Muscle of arm (tissue), 14 donors: Measurements from ENCODE around the gene KLRF2. TPM values are rescaled to one million over a fixed set of nuclear protein-coding genes. Genes with fewer than 3 reads are reported as not detected.
A peak's percentile ranks its signal among the peaks of the same experiment; 100 is the strongest.
"Not testable (repeated sequence)": the region's sequence is repeated elsewhere in the genome, so short reads cannot be mapped to it uniquely, and the experiment has no call there.

ENCODE experiments used
- DNase-seq: peaks from one replicate; pipeline ENCODE4 v3.0.0-alpha.2; 2013
- long read RNA-seq, 11 donors: transcript quantifications; one replicate each; lab custom pipeline, GENCODE V29; 2026
- polyA plus RNA-seq, 12 donors: library from polyadenylated mRNA; unstranded; fragments of 120-200 nt; gene quantifications; one replicate each; pipeline ENCODE4 v1.2.1, GENCODE V29; 2013; ENCODE audit not compliant: insufficient read length in 12 of 12

Gene KLRF2, protein sequence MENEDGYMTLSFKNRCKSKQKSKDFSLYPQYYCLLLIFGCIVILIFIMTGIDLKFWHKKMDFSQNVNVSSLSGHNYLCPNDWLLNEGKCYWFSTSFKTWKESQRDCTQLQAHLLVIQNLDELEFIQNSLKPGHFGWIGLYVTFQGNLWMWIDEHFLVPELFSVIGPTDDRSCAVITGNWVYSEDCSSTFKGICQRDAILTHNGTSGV
- under 1 TPM in 2 of 12 donors, not detected in 10; 0.25 to 0.47 TPM for polyA plus RNA-seq
- long read RNA-seq, donor 1: 0 reads
- long read RNA-seq, donor 2: 0 reads
- long read RNA-seq, donor 3: 0 reads
- long read RNA-seq, donor 4: 0 reads
- long read RNA-seq, donor 5: 0 reads
- long read RNA-seq, donor 6: 0 reads
- long read RNA-seq, donor 7: 0 reads
- long read RNA-seq, donor 8: 0 reads
- long read RNA-seq, donor 9: 0 reads
- long read RNA-seq, donor 10: 0 reads
- long read RNA-seq, donor 11: 0 reads

DNA sequence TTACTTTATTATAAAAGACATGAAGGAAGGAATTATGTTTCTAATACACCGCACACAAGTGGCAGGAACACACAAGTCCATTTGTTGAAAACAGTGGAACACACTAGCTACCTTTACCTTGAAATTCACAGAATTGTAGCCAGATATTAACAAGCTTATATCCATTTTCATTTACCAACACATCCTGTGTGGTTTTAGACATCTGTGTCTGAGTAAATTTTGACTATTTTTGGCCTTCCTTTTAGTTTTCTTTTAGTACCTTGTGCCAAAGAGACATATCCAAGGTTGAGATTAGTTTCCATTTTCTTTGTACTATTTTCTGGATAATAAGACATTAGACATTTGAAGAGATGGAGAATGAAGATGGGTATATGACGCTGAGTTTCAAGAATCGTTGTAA is at the start of gene KLRF2:
TSS of gene KLRF2 (plus strand) at position 244 of the 400 bp plus-strand sequence. CDS start at position 351, 107 bp downstream.
- no peak for DNase-seq

DNA sequence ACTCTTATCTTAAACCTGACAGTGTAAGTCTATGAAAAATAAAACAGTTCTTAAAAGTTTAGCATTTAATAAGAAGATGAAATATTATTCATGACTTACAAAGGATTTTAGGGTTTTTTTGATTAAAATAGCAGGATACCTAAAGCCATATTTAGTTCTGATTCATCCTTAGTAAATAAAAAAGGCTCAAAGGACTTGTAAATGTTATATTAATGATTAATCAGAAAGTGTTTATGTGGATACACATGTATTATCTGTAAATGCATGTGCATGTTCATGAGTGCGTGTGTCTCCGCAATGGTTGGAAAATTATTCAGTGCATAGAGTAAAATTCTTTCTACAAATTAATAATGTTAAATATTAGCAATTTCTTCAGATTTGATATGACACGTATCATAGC is 49.6 kb upstream of the KLRF2 start:
- no peak for DNase-seq

DNA sequence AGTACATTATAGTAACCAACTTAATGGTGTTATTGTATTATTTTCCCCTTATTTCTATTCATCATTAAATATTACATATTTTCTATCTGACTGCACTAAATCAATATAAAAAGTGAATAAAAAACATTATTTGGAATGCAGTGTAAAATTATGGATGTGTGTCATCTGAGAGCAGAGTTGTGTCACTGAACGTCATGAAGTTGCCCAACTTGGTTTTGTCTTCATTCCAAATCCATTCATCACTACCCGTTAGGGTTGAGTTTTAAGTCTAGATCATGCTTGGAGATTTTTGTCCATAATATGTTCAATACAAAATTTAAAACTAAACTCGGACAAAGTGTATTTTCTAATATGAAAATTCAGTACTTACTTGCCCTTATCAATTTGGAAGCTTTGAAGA is 37.9 kb upstream of the KLRF2 start:
- no peak for DNase-seq

DNA sequence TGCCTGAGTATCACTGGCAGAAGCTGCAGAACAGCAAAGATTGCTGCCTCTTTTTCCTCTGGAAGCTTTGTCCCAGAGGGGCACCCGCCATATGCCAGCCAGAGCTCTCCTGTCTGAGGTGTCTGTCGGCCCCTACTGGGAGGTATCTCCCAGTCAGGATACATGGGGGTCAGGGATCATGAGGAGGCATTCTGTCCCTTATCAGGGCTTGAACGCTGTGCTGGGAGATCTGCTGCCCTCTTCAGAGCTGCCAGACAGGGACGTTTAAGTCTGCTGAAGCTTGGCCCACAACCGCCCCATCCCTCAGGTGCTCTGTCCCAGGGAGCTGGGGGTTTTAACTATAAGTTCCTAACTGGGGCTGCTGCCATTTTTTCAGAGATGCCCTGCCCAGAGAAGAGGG is 32.4 kb upstream of the KLRF2 start:
- DNase-seq: no peak

DNA sequence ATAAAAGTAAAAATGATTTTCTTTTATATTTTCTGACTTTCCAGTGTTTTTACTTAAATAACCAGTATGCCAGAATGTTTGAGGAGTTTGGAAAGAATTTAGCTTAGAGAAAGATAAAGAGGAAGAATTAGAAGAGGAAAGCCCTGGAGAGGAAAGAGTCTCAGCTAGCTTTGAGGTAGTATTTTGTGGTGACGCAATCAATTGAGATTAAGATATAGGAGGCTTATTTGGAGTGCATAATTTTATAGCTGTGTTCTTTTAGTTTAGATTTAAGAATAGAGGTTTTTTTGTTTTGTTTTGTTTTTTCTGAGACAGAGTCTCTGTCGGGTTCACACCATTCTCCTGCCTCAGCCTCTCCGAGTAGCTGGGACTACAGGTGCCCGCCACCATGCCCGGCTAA is 30.2 kb upstream of the KLRF2 start:
- no peak for DNase-seq

DNA sequence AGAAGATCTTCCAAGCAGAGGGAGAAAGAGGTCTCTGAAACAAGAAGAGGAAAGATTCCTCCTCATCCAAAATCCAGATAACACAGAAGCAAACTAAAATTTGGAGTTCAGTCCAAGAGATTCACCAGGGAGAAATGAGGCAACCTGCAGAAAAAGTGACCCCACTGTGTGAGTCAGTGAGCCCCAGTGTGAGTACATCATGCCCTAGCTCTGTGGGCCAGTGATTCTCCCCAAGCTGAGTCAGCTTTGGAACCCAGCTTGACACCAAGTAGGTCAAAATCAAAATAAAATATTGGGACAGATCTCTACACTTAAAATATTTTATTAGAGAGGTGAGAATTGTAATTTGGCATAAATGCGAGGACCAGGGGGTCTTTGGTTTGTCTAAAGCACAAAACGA is 29.4 kb upstream of the KLRF2 start:
- no peak for DNase-seq

DNA sequence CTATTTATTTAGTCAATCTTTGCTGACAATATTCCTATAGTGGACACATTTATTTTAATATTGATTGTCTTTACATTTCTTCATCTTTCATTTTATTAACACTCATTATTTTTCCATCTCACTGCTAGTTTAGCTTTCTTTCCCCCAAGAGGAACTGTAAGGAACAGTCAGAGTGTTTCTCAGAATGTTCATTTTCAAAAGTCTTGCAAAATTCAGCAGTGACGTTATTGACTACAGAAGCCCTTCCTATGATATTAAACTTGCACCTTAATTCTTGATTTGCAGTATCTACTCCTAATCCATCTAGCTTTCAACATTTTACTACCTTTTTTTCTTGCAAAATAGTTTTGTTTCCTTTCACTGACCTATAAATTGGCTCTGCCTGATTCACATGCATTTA is 25.1 kb upstream of the KLRF2 start:
- DNase-seq: no peak

DNA sequence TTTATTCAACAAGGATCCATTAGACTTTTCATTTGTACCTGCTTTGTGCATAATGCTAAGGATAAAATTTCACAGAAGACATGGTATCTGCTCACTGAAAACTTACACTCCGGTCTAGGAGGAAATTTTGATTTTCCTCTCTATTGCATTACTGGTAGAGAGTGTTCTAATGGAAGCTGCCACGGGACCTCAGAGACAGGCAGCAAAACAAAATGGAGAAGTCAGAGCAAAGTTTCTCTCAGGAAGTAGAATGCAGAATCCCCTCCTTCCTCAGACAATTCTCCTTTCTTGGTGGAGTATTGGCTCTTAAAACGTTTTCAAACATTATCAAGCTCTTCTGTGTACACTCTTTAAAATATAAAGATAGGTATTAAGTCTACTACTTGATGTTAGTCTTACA is 24.4 kb upstream of the KLRF2 start:
- no peak for DNase-seq

DNA sequence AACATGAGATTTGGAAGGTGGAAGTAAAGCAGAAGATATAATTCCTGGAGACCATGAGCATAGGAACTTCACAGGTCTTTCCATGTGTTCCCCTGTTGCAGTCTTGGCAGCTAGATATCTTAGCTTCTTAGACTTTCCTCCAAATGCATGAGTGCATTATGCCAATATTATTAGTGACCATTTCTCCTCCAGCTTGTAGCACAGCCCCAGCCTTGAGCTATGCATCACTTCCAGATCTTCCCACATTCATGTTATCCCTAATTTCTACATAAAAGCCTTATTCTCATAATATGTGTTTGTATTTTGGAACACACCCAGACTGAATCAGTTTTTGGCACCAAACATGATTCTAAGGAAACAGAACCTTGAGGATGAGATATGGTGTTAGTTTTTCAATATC is 23.2 kb upstream of the KLRF2 start:
- no peak for DNase-seq

DNA sequence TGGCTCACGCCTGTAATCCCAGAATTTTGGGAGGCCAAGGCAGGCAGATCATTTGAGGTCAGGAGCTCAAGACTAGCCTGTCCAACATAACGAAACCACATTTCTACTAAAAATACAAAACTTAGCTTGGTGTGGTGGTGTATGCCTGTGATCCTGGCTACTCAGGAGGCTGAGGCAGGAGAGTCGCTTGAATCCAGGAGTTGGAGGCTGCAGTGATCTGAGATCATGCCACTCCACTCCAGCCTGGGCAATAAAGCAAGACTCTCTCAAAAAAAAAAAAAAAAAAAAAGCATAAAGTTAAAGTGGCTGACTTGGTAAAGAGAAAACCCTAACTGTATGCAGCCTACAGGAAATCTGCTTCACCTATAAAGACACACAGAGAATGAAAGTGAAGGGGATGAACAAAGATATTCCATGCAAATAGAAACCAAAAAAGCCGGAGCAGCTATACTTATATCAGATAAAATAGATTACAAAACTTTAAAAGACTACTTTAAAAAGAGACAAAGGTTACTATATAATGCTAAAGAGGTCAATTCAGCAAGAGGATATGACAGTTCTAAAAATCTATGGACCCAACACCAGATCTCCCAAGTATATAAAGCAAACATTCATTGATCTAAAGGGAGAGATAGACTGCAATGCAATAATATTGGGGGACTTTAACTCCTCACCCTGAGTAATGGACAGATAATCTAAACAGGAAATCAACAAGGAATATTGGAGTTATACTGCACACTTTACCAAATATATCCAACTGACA is 16.2 kb upstream of the KLRF2 start:
- no peak for DNase-seq

DNA sequence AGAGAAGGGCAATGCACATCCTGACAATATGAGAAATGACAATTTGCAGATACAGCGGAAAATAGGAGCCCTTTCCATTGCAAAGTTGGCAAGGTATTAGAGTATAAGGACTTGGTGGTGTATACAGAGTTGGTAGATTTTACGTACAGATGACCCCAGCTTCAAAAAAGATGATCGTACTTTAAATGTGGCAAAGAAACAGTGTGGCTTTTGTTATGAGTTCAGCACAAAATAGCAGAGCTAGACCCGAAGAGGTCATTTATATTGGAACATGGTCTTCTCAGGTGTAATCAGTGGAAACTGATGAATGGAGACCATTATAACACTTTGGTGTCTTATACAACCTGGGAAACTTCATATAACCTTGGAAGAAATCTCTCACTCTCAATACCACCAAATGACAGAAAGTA is 14.4 kb upstream of the KLRF2 start:
- no peak for DNase-seq

DNA sequence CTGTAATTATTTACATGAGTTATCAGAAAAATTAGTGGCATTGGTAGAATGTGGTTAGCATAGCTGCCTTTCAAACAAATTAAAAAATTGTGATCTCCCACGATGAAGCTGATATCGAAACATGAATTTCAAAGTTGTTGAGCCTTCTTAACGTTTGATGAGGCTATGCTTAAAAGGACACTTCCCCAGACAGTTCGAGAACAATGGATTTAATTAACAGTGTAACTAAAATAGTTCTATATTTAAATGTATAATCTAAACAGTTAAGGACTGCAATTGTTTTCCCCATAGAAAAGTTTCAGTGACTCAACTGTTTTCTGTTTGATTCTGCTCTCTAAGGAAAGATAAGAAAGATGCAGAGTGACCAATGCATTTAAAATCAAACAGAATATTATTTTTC is 13.8 kb upstream of the KLRF2 start:
- no peak for DNase-seq

DNA sequence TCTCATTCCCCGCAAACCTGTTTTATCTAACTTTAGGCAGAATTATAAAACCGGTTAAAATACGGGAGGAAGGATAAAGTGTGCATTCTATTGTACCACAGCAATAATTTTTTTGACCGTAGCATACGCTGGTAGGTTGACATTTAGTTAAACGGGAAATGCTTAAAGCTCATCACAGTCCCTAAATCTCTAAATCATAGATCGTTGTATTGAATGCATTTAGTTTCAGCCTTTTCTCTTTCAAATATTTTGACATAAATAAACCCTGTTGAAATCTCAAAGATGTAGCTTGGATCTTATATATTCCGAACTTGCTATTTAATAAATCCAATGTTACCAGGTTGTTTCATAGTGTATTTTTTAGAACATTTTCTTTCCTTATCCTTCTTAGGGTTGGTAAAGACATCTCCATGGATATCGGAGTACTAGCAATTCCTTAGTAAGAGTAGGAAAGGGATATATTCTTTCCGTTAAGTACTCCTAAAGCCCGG is 12.9 kb upstream of the KLRF2 start:
- DNase-seq: no peak

DNA sequence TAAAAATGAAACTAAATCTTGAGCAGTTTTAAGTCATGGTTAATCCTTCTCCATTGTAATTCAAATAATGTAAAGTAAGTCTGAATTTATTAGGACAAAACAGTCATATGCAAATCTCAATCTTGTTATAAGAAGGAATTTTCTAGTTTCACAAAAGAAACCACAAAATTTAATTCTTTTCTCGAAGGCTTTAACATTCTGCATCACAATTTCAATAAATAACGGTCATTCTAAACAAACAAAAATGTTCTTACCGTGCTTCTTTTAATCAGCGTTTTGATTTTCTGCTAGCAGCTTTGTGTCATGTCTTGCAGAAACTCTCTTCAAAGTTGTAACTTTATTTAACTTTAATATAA is 12.4 kb upstream of the KLRF2 start:
- DNase-seq: no peak

DNA sequence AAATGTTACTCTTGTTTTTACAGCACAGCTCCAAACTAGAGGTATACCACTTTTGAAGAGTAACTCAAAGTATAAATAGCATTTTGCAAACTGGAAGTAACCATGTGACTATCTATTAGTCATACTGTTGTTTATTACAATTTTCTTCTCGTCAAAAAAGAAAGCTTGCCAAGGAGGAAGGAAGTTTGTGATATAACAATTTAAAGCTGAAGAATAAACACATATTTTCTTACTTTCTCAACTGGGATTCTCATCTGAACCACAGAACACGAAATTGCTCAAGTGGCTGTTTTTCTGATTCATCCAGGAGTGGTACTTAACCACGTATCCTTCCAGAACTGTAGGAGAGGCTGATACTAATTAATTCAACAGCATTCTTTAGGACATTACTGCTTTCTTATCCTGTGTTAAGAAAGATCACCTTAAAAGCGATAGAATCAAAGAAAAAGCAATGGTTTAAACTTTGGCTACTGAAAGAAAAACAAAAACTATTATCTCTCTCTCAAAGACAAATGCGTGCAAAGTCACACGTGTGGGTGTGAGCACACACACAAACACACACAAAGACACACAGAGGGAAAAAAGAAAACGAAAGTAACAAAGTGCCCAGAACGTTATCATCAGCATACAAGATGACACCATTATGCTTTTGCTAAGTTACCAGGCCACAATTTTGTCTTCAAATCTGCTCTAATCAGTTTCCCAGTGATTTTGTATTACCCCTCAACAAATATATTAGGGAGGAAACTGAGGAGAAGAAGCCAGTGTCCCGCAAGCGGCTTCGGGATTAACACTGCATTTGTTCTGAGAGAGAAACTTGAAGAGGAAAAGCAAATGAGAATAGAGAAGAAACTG is 11.8 kb upstream of the KLRF2 start, which contains the start of gene CLEC2B:
TSS of gene CLEC2B (minus strand) at position 48 of the 855 bp plus-strand sequence.
- peak; percentile 39 for DNase-seq

DNA sequence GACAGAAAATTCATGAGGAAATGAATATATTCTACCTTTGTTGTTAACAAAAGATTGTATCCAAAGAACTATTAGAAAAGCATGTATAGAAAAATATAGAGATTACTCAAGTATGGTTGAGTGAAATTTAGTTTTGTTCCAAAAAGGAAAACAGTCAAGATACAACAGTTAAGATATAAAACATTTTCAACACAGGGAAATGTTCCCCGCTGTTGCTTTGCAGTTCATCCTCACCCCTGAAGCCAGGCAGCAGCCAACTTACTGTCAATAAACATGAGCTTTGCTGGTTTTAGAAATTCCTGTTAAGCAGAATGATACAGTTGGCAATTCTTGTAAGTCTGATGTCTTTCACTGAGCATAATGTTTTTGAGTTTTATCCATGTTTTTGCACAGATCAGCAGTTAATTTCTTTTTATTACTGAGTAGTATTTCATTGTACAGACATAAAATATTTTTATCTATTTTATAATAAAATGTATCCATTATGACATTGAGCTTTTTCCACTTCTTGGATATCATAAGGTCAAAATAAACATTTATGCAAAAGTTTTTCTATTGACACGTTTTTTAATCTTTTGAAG is 10.9 kb upstream of the KLRF2 start:
- DNase-seq: peak; percentile 7

DNA sequence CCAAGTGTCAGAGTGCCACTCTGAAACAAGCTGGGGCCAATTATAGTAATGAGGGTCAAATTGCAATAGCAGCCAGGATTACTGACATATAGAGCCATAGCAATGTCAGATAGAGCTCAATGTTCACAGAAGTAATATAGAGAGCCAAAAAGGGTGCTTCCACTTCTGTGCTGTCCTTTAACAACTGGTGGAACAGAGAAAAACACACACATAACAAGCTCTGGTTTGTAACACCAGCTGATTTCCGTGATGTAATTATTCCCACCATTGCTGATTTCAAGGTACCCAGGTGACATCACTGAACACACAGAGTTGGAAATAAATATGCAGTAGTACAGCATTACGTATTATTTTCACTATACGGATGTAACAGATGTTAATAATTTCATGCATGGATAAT is 9.1 kb upstream of the KLRF2 start:
- DNase-seq: no peak

DNA sequence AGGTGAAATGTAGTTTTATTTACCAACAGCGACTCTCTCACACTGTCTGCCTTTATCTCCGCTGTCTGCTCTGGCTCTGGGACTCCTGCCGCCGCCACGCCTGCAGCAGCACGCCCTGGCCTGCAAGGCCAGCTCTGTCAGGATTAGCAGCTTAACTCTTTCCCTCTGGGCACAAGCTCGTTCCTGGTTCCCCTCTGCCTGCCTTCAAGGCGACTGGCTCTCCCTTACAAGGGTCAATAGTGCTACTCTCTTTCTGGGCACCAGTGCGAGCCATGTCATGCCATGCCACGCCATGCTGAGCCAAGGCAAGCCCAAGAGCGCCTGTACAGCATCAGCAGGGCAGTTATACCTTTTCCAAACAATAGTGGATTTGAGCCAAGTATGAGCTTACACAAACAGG is 8.5 kb upstream of the KLRF2 start:
- peak; percentile 8 for DNase-seq

DNA sequence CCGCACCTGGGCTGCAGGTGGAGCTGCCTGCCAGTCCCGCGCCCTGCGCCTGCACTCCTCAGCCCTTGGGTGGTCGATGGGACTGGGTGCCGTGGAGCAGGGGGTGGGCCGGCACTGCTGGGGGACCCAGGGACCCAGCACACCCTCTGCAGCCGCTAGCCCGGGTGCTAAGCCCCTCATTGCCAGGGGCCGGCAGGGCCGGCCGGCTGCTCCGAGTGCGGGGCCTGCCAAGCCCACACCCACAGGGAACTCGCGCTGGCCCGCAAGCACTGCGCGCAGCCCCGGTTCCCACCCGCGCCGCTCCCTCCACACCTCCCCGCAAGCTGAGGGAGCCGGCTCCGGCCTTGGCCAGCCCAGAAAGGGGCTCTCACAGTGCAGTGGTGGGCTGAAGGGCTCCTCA is 5.2 kb upstream of the KLRF2 start:
- DNase-seq: not testable (repeated sequence)

DNA sequence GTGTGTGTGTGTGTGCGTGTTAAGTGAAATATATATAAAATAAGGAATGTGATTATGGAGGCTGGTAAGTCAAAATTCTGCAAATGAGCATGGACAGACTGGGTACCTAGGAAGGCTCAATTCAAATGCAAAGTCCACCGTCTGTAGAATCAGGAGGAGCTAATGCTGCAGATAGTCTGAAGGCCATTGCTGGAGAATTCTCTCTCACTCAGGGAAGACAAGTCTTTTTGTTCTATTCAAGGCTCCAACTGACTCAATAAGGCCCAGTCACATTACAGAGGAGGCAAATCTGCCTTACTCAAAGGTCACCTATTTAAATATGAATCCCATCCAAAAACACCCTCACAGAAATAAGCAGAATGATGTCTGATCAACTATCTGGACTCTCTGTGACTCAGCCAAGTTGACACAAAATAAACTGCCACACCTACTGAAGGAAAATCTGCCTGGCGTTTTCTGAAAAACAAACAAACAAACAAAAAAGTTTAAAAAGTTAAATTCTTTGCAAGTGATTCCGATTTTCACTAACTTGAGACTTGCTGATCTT is 684 bp upstream of the KLRF2 start:
- DNase-seq: no peak

DNA sequence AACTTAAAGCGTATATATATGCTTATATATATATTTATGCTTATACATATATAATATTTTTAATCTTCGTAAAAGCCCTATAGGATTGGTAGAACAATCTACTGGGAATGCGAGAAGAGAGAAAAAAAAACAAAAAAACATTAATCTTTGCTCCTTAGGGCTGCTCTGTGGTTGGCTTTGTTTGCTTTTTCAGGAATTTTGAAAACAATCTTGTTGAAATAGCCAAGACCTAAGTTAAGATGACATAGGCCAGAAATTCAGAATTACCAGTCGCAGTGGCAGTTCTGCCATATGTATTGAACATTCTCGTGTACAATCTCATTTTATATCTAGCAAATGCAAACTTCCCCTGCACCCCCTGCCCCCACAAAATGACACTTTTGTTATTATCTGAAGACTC is 699 bp downstream of the KLRF2 start:
- no peak for DNase-seq
